ENCODE measurements around the gene TARS3. TPM values are rescaled to one million over a fixed set of nuclear protein-coding genes. Genes with fewer than 3 reads are reported as not detected.

The TARS3 gene
- total and polyA plus RNA-seq, 10 donors: 5.0 to 31.0 (median 16.7) TPM

GRCh38 chr15:101647251-101647650 is 77.0 kb downstream of the TARS3 start:
- Histone ChIP-seq H3K4me3 (no peak overlapping the region), H3K36me3 (peaks cover 4 to 80% (median 63%) of the 10 kb centered on the region in 6 donors), H3K4me1 (peaks cover 24 to 75% (median 52%) of the 10 kb centered on the region in 6 donors), H3K27ac (peak overlapping the region in 4 of 8 donors; percentile 22 to 46 (median 23)), H3K9me3 (no peaks in the 10 kb centered on the region), H3K27me3 (replicated peaks in 1 of 7) (no peaks in the 10 kb centered on the region)
- WGBS, 5 donors: 69 to 81% (median 76%) methylated on average over 3 of the region's 3 CpGs
- DNase-seq: no peak
- intact Hi-C loops (cut with DNase I; ENCODE audit: low total_unique reads): no loop called here
- TF ChIP-seq POLR2A (IDR thresholded peaks at IDR 0.05) (no peak), CTCF (IDR thresholded peaks at IDR 0.05 in 8 of 11, conservative IDR thresholded peaks at IDR 0.05 in 3 of 11) (no peak), POLR2AphosphoS5 (IDR thresholded peaks at IDR 0.05) (no peak)

GRCh38 chr15:101646672-101647071 is 77.6 kb downstream of the TARS3 start:
- peaks cover 30 to 80% (median 58%) of the 10 kb centered on the region in 6 donors for H3K4me1 ChIP-seq
- WGBS, 5 donors: 45 to 68% (median 57%) methylated on average over 8 of the region's 8 CpGs
- intact Hi-C loops (cut with DNase I; ENCODE audit: low total_unique reads): no loop called here
- peaks cover 4 to 83% (median 64%) of the 10 kb centered on the region in 6 donors for H3K36me3 ChIP-seq
- DNase-seq: peak; percentile 76
- peak overlapping the region in 5 of 8 donors; percentile 22 to 46 (median 23) for H3K27ac ChIP-seq
- TF ChIP-seq POLR2A (IDR thresholded peaks at IDR 0.05) (no peak), POLR2AphosphoS5 (IDR thresholded peaks at IDR 0.05) (peak in 2 of 3 donors; percentile 45 to 56), CTCF (IDR thresholded peaks at IDR 0.05 in 8 of 11, conservative IDR thresholded peaks at IDR 0.05 in 3 of 11) (no peak)
- H3K9me3 ChIP-seq: no peaks in the 10 kb centered on the region
- H3K27me3 ChIP-seq (replicated peaks in 1 of 7): no peaks in the 10 kb centered on the region
- no peak overlapping the region for H3K4me3 ChIP-seq

GRCh38 chr15:101642361-101642760 is 81.9 kb downstream of the TARS3 start:
- Histone ChIP-seq H3K27ac (peak overlapping the region; percentile 57 to 85 (median 80)), H3K36me3 (peaks cover 4 to 81% (median 52%) of the 10 kb centered on the region in 6 donors), H3K27me3 (replicated peaks in 1 of 7) (no peaks in the 10 kb centered on the region), H3K4me3 (peak overlapping the region in 1 of 8 donors; percentile 40), H3K9me3 (no peaks in the 10 kb centered on the region), H3K4me1 (peaks cover 21 to 57% (median 40%) of the 10 kb centered on the region in 6 donors)
- TF ChIP-seq CTCF (IDR thresholded peaks at IDR 0.05 in 8 of 11, conservative IDR thresholded peaks at IDR 0.05 in 3 of 11) (no peak), POLR2A (IDR thresholded peaks at IDR 0.05) (no peak), POLR2AphosphoS5 (IDR thresholded peaks at IDR 0.05) (no peak)
- 48 to 75% (median 64%) methylated on average over 11 of the region's 11 CpGs for WGBS, 5 donors
- no peak for DNase-seq
- intact Hi-C loops (cut with DNase I; ENCODE audit: low total_unique reads): loop anchor here (5.0 kb wide), 1 partner anchor 345 kb away; the partner anchor contains the start of gene SNRPA1

- TF ChIP-seq POLR2AphosphoS5 (IDR thresholded peaks at IDR 0.05) (peak in 1 of 3 donors; percentile 47), POLR2A (IDR thresholded peaks at IDR 0.05) (no peak), CTCF (IDR thresholded peaks at IDR 0.05 in 8 of 11, conservative IDR thresholded peaks at IDR 0.05 in 3 of 11) (no peak)
- Histone ChIP-seq H3K27ac (peak overlapping the region; percentile 57 to 85 (median 80)), H3K4me3 (peak overlapping the region in 1 of 8 donors; percentile 40), H3K9me3 (no peaks in the 10 kb centered on the region), H3K4me1 (peaks cover 21 to 52% (median 38%) of the 10 kb centered on the region in 6 donors), H3K36me3 (peaks cover 4 to 78% (median 49%) of the 10 kb centered on the region in 6 donors), H3K27me3 (replicated peaks in 1 of 7) (no peaks in the 10 kb centered on the region)
- DNase-seq: no peak
- intact Hi-C loops (cut with DNase I; ENCODE audit: low total_unique reads): loop anchor here (5.0 kb wide), 1 partner anchor 345 kb away; the partner anchor contains the start of gene SNRPA1
- WGBS, 5 donors: 45 to 71% (median 48%) methylated on average over 1 of the region's 1 CpG
Measured at GRCh38 chr15:101641894-101642293, 82.4 kb downstream of the TARS3 start.
